GM19025 (cell line): ENCODE results near the gene CAGE1.
A peak's percentile ranks its signal among the peaks of the same experiment; 100 is the strongest.

Experiments used
- ATAC-seq: cut with Tn5 transposase; IDR thresholded peaks from one replicate; pipeline ENCODE4 v1.9.1; 2021; ENCODE audit warnings: mild to moderate bottlenecking, low read depth, moderate library complexity; ENCODE audit not compliant: unreplicated experiment

CAGE1 gene

GRCh38 chr6:7389451-7390225 is at the start of gene CAGE1, which contains the start of gene RIOK1:
Gene CAGE1, minus strand, starts transcription at chr6:7389742. Its CDS starts 2,569 bp downstream, at chr6:7387173.
Gene RIOK1, plus strand, starts transcription at chr6:7389808. Its CDS starts 195 bp downstream, at chr6:7390003.
- peak; percentile 96 for ATAC-seq

DNA sequence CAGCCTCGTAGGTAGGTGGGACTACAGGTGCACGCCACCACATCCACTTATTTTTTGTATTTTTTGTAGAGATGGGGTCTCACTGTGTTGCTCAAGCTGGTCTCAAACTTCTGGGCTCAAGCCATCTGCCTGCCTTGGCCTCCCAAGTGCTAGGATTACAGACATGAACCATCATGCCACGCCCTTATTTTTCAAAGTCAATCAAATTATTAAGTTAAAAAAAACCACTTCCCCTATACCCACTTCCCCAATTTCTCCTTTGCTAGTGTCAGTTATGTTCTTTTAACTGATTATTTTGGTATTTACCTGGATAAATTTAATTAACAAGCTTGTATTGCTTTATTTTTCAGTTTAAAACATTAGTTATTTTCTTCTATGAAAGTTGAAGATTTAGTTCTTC is 49.7 kb upstream of the CAGE1 start:
- no peak for ATAC-seq

GRCh38 chr6:7438011-7438410 is 48.5 kb upstream of the CAGE1 start:
- no peak for ATAC-seq

- ATAC-seq = no peak
These were observed 45.1 kb upstream of the CAGE1 start for GRCh38 chr6:7434672-7435071.

GRCh38 chr6:7433121-7433617 is 43.6 kb upstream of the CAGE1 start:
- no peak for ATAC-seq

GRCh38 chr6:7432391-7433120 is 43.0 kb upstream of the CAGE1 start:
- no peak for ATAC-seq

DNA sequence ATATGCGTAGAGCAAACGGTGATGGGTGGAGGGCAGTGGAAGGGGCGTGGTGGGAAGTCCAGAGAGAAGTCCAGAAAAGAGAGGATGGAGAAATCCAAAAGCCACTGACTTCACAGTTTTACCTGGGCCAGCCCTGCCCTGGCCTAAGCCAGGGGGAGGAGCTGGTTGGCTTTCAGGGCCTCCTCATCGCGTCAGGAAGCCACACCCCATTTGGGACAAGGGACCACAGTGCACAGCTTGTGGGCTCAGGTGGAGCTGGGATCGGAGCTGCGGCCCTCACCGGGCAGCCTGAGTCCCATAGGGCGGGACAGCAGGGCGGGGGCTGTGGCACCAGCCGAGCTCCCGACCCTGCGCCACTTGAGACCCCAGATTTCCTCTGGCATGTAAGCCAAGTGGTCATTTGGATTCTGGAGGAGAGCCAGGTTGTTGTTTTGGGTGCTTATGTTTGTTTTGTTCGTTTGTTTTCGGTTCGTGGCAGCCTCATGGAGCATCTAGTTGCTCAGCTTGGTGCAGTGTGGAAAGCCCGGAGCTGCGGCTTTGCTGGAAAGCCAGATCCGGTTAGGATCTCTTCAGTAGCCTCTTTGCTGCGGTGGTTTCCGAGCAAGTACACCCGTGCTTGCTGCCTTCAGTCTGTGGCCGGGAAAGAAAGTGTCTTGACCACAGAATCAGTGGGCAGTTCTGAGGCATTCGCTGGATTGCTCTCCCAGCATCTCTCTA is 42.3 kb upstream of the CAGE1 start:
- ATAC-seq = no peak

DNA sequence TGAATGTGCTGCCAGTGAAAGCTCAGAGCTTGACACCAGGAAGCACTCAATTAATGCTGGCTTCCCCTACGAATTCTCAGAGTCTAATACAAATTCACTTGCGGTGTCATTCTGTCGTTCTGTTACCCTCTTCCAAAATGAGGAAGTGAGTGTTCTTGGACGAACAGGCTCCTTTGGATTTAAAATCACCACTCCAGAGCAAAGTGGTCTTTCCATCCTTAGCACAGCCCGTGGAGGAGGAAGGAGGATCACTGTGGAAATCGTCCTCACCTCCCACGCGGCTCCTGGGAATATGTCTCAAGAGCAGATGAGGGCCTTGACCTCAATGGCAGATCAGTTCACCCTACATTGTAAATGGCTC is 41.8 kb upstream of the CAGE1 start:
- ATAC-seq = no peak

DNA sequence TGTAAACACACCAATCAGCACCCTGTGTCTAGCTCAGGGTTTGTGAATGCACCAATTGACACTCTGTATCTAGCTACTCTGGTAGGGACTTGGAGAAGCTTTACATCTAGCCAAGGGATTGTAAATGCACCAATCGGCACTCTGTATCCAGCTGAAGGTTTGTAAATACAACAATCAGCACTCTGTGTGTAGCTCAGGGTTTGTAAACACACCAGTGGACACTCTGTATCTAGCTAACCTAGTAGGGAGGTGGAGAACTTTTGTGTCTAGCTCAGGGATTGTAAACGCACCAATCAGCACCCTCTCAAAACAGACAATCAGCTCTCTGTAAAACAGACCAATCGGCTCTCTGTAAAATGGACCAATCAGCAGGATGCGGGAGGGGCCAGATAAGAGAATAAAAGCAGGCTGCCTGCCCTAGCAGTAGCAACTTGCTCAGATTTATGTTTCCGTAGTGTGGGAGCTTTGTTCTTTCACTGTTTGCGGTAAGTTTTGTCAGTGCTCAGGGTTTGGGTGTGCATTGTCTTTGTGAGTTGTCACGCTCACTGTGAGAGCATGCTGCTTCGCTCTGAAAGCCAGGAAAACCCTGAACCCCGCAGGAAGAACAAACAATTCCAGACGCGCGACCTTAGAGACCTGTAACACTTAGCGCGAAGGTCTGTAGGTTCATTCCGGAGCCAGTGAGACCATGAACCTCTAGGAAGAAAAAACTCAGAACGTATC is 37.1 kb upstream of the CAGE1 start:
- ATAC-seq = no peak

GRCh38 chr6:7425808-7426190 is 36.3 kb upstream of the CAGE1 start:
- ATAC-seq = no peak

DNA sequence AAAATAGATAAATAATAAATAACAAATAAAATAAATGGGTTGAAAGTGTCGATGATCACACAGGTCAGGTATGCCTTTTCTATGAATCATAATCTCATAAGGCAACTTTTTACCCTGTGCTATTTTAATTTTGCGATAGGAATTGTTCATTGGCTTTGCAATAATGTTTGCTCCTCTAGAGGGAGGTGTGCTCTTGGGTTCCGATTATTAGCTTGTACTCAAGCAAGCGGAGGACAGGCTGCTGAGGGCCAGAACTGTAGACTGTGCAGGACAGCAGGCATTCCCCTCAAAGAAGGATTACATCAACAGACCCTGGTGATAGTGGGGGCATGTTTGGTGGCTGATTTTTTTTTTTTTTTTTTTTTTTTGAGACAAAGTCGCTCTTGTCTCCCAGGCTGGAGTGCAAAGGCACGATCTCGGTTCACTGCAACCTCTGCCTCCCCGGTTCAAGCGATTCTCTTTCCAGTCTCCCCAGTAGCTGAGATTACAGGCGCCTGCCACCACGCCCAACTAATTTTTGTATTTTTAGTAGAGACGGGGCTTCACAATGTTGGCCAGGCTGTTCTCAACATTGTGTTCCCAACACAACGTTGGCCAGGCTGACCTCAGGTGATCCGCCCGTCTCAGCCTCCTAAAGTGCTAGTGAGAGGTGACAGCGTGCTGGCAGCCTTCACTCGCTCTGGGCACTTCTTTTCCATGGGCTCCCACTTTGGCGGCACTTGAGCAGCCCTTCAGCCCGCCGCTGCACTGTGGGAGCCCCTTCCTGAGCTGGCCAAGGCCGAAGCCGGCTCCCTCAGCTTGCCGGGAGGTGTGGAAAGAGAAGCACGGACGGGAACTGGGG is 35.6 kb upstream of the CAGE1 start:
- no peak for ATAC-seq

DNA sequence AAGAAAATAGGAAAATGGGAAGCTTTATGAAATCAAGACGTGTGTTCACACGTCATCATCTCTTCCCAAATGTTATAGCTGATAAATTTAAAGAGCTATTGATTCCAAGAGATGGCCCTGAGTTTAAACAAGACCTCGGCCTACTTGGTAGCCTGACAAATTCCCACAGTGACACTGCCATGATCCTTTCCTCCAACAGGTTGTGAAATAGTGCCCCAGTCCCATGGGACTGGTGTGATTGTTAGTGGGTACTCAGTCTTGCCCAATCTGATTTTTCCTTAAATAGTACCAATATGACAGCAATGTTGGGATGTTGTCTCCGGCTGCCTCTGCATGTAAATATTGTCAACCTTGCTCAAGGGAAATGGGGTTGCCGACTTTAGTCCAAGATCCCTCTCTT is 34.5 kb upstream of the CAGE1 start:
- no peak for ATAC-seq

GRCh38 chr6:7421066-7421465 is 31.5 kb upstream of the CAGE1 start:
- ATAC-seq = no peak

DNA sequence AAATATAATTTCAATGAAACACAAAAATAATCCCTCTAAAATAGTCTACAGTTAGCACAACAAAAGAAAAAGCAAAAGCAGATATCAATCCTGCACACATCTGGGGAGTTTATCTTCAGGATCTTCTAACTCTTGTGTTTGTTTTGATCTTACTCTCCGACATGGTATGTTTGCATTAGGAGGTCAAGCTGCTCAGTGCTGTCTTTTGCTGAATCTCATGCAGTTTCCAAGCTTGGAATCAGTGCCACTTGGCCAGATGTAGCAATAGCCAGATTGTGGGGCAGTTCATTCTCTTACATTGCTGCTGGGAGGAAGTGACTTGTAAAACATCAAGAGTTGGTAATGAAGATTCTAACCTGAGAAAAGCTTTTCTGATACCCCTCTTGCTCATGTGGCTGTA is 29.5 kb upstream of the CAGE1 start:
- ATAC-seq = no peak

- no peak for ATAC-seq
These were observed 28.8 kb upstream of the CAGE1 start for GRCh38 chr6:7418238-7418905.

GRCh38 chr6:7417684-7418083 is 28.1 kb upstream of the CAGE1 start:
- ATAC-seq = no peak

GRCh38 chr6:7414811-7415210 is 25.3 kb upstream of the CAGE1 start:
- no peak for ATAC-seq

- ATAC-seq = no peak
These were observed 23.7 kb upstream of the CAGE1 start for GRCh38 chr6:7413151-7413823.

DNA sequence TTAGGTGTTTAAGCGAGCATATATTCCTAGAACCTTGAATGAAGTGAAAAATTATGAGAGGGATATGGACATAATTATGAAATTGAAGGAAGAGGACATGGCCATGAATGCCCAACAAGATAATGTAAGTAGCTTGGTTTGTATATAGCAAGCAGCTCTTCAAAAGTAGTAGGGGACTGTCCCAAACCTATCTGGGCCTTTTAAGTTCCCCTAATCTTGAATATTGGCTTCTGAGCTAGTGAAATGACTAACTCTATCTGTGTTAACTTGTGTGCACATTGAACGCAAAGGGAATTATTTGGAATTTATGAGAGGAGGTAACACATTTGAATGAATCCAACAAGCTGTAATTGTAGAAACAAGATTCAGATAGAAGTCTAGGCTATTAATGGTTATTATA is 21.8 kb upstream of the CAGE1 start:
- ATAC-seq = no peak
